ENCODE results near the gene RAI1.

RAI1 gene

GRCh38 chr17:17729620-17730249, 48.5 kb downstream of the RAI1 start:
- no peak for DNase-seq (ENCODE audit: low read depth)
- TF ChIP-seq CTCF (conservative IDR thresholded peaks at IDR 0.05; ENCODE audit: low read depth, low read length) = peak; percentile 72
- H3K4me3 ChIP-seq (ENCODE audit: low read length) = no peak overlapping the region

GRCh38 chr17:17730250-17730935, 49.1 kb downstream of the RAI1 start:
- no peak overlapping the region for H3K4me3 ChIP-seq (ENCODE audit: low read length)
- TF ChIP-seq CTCF (conservative IDR thresholded peaks at IDR 0.05; ENCODE audit: low read depth, low read length) = no peak
- DNase-seq (ENCODE audit: low read depth) = no peak

GRCh38 chr17:17732444-17732843, 51.2 kb downstream of the RAI1 start:
- DNase-seq (ENCODE audit: low read depth) = no peak
- TF ChIP-seq CTCF (conservative IDR thresholded peaks at IDR 0.05; ENCODE audit: low read depth, low read length) = no peak
- H3K4me3 ChIP-seq (ENCODE audit: low read length) = no peak overlapping the region

GRCh38 chr17:17732892-17733670, 51.8 kb downstream of the RAI1 start:
- no peak overlapping the region for H3K4me3 ChIP-seq (ENCODE audit: low read length)
- DNase-seq (ENCODE audit: low read depth) = no peak
- TF ChIP-seq CTCF (conservative IDR thresholded peaks at IDR 0.05; ENCODE audit: low read depth, low read length) = no peak

- no peak overlapping the region for H3K4me3 ChIP-seq (ENCODE audit: low read length)
- DNase-seq (ENCODE audit: low read depth) = no peak
- no peak for TF ChIP-seq CTCF (conservative IDR thresholded peaks at IDR 0.05; ENCODE audit: low read depth, low read length)
These were observed 55.2 kb downstream of the RAI1 start for GRCh38 chr17:17736205-17737183.

GRCh38 chr17:17737961-17738894, 57.0 kb downstream of the RAI1 start:
- no peak for TF ChIP-seq CTCF (conservative IDR thresholded peaks at IDR 0.05; ENCODE audit: low read depth, low read length)
- H3K4me3 ChIP-seq (ENCODE audit: low read length) = no peak overlapping the region
- no peak for DNase-seq (ENCODE audit: low read depth)
